ENCODE measurements around the gene IER5L. TPM values are rescaled to one million over a fixed set of nuclear protein-coding genes. Genes with fewer than 3 reads are reported as not detected.

Gene IER5L
- 6.6 TPM for polyA plus RNA-seq (ENCODE audit: insufficient read length)
- long read RNA-seq, donor 1, transcript IER5L-201 (1 exons, 2,711 nt) = major isoform, 95 of 95 reads
- long read RNA-seq, donor 1, partial matches to known transcripts = 0 of 95 reads
- long read RNA-seq, donor 1, other reads (novel, unspliced or antisense) = 0 of 95 reads
- long read RNA-seq, donor 2, transcript IER5L-201 (1 exons, 2,711 nt) = major isoform, 45 of 45 reads
- long read RNA-seq, donor 2, partial matches to known transcripts = 0 of 45 reads
- long read RNA-seq, donor 2, other reads (novel, unspliced or antisense) = 0 of 45 reads
- long read RNA-seq, donor 3, transcript IER5L-201 (1 exons, 2,711 nt) = major isoform, 44 of 44 reads
- long read RNA-seq, donor 3, partial matches to known transcripts = 0 of 44 reads
- long read RNA-seq, donor 3, other reads (novel, unspliced or antisense) = 0 of 44 reads
- long read RNA-seq, donor 4, transcript IER5L-201 (1 exons, 2,711 nt) = major isoform, 9 of 9 reads
- long read RNA-seq, donor 4, partial matches to known transcripts = 0 of 9 reads
- long read RNA-seq, donor 4, other reads (novel, unspliced or antisense) = 0 of 9 reads
- long read RNA-seq, donor 5, transcript IER5L-201 (1 exons, 2,711 nt) = major isoform, 60 of 60 reads
- long read RNA-seq, donor 5, partial matches to known transcripts = 0 of 60 reads
- long read RNA-seq, donor 5, other reads (novel, unspliced or antisense) = 0 of 60 reads
- long read RNA-seq, donor 6, transcript IER5L-201 (1 exons, 2,711 nt) = major isoform, 77 of 77 reads
- long read RNA-seq, donor 6, partial matches to known transcripts = 0 of 77 reads
- long read RNA-seq, donor 6, other reads (novel, unspliced or antisense) = 0 of 77 reads
- long read RNA-seq, donor 7, transcript IER5L-201 (1 exons, 2,711 nt) = major isoform, 82 of 82 reads
- long read RNA-seq, donor 7, partial matches to known transcripts = 0 of 82 reads
- long read RNA-seq, donor 7, other reads (novel, unspliced or antisense) = 0 of 82 reads
- long read RNA-seq, donor 8, transcript IER5L-201 (1 exons, 2,711 nt) = major isoform, 38 of 38 reads
- long read RNA-seq, donor 8, partial matches to known transcripts = 0 of 38 reads
- long read RNA-seq, donor 8, other reads (novel, unspliced or antisense) = 0 of 38 reads

DNA sequence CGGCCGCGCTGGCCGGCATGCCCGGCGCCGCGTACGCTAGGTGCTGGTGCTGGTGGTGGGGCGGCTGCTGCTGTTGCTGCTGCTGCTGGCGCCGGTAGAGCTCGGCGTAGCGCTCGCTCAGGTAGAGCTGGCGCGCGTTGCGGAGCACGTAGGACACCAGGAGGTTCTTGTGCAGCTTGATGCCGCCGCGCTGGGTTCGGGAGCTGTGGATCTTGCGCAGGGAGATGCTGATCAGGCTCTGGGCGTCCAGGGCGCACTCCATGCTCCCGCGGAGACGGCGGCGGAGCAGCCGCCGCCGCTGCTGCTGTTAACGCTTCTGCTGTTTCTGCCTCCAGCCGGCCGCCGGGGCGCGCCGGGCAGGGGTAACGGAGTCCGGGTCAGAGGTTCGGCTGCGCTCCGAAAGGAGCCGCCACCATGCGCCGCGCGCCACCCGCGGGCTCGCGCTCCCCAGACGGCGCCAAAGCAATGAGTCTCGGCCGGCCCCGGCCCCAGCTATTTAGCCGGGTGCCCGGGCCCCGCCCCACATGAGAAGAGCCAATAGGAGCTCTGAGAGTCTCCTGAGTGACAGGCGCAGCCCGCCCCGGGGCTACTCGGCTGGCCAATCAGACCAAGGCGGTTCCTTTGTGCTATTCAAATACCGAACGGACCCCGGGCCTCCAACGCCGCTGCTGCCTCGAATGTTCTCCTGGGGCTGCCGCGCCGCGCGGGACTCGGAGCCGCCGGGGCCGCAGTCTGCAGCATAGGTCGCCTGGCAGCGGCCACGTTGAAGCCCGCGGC, at the start of gene IER5L:
IER5L (minus strand) TSS at position 471 of the 777 bp plus-strand sequence; CDS start at position 262, 209 bp downstream.
- DNase-seq = peak; percentile 96

DNA sequence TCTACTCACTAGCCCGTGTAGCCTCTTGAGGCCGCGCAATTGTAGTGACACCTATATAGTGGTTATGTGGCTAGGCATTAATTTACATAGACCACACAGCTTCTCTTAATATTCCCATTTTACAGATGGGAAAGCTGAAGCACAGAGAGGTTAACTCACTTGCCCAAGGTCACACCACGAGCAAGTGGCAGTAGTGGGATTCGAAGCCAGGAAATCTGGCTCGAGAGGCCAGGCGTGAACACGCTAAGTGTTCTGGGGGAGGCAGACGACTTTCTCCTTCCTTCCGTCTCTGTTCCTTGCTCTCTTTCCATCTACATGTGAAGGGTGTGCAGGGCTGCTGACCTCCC, 49.8 kb upstream of the IER5L start:
- no peak for DNase-seq

DNA sequence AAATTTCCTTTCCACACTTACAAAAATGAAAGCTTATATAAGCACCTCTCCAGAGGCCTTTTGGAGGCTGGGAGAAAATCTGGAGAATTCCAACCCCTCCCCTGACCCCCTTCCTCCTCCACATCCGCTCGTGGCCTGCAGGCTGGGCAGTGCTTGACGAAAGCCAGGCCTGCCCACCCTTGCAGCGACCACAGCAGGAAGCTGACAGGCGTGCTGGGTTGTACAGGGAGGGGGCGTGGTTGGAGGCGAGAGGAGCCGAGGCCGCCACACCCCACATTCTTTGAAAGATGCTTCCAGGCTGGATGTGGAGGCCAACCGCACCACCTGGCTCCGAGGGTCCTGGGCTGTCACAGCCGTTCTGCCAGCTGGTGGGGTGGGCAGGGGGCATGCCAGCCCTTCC, 47.8 kb upstream of the IER5L start:
- DNase-seq = peak; percentile 55

DNA sequence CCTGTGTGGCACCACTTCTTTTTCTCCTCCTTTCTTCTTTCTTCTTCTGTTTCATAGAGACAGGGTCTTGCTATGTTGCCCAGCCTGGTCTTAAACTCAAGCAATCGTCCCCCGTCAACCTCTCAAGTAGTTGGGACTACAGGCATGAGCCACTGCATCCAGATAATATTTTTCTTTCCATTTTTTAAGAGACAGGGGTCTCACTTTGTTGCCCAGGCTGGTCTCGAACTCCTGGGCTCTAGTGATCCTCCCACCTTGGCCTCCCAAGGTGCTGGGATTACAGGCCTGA, 47.4 kb upstream of the IER5L start:
- no peak for DNase-seq

DNA sequence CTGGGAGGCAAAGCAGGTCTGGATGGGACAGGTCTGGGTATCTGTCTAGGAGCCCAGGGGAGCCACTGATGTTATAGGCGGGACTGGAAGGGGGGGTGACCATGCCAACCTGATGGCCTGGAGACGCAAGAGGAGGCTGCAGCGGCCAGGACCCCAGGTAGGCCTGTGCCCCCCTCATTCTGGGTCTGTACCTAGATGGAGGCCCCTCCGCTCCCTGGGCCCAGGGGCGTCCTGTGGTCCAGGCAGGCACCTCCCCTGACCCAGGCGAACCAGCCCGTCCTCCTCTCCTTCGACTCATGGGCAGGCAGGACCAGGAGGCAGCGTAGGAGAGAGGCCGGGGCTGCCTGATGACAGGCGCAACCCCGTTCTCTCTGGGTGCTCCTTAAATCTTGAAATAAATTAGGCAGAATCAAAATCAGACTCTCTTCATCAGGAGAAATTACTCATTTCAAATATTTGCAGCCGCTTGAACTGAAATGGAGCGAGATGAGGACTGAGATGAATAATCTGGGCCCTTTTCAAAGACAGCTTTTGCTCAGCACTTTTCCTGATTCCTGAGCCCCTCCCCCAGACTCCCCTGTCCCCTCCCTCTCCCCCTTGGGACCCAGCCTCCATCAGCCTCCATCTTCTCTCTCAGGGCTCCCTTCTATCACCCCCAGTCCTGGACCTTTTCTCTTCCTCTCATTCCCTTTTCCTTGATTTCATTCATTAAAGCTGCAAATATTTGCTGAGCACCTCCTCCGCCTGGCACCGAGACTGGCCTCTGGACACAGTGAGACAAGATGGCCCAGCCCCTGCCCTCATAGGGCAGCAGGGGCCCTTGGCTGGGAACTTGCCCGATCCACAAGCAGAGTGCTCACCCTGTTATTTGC, 46.8 kb upstream of the IER5L start:
- no peak for DNase-seq

DNA sequence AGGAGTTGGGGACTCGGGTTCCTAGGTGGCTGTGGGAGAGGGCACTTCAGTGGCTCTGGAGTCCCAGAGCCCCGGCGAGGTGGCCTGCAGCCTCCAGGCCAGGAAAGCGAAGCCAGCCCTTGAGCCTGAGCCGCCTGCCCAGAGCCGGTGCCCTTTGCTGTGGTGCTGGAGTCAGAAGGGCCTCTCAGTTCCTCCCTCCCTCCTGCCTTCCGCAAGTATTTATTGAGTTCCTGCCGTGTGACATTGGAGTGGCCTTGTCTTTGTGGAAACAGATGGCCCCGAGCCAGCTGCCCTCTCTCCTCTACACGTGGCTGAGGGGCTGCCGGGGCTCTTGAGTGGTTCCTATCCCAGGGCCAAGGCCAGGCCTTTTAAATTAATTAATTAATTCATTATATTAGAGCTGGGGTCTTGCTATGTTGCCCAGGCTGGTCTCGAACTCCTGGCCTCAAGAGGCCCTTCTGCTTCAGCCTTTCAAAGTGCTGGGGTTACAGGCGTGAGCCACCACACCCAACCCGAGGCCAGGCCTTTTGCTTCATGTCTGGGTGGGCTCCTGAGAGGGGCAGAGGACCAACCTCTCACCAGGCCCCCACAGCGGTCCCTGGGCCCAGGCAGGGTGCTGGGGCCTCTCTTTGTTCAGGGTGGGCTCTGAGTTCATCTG, 45.6 kb upstream of the IER5L start:
- no peak for DNase-seq

DNA sequence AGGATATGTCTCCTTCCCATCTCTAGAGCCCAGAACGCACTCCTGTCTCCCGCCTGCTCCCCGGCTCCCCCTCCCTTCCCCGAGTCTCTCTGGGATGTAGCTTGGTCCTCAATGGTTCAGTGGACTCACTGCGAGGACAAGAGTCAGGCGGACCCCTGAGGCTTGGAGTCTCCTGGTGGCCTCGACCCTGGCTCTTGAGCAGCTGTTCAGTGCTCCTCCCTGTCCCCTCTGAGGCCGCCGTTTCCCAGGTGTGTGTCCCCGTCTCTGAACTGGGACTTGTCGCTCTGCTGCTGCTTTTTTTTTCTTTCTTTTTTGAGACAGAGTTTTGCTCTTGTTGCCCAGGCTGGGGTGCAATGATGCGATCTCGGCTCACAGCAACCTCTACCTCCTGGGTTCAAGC, 44.8 kb upstream of the IER5L start:
- no peak for DNase-seq

DNA sequence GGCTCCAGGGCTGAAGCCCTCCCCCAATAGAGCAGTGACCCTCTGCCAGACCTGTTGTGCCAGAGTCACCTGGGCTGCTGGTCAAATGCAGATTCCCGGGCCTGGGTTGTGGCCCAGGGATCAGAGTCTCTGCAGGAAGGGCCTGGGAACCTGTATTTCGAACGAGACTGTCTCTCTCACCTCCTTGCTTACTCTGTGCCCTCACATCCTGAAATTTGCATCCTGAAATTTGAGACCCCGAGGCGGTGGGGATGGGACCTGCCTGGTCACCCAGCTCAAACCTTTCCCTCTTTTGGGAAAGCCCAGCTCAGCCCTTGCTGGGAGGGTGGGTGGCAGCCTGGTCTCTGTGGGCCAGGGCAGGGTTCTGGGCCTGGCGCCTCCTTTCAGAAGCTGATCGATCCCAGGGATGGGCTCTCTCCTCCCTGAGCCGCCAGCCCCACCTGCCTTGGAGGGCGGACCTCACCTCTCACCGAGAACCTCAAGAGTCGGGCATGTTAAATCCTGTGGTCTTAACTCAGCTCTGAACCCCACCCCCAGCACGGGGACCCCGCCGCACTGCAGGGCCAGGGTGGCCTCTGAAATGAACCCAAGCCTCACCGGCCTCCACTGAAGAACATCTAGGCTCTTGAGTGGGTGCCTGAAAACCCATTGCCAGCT, 44.0 kb upstream of the IER5L start:
- DNase-seq = no peak

DNA sequence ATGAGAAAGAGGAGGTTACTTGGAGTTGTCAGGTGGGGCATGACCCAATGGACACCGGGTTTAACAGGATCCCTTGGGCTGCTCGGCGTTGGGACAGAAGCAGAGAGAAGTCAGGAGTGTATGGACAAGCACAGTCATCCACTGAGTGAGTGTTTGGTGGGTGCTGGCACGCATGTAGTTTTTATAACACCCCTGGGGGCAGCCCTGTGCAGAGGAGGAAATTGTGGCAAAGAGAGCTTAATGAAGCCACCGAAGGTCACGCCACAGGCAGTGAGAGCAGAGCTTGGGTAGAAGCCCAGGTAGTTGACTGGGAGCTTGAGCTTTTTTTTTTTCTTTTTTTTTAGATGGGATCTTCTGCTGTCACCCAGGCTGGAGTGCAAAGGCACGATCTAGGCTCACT, 43.2 kb upstream of the IER5L start:
- DNase-seq = no peak

DNA sequence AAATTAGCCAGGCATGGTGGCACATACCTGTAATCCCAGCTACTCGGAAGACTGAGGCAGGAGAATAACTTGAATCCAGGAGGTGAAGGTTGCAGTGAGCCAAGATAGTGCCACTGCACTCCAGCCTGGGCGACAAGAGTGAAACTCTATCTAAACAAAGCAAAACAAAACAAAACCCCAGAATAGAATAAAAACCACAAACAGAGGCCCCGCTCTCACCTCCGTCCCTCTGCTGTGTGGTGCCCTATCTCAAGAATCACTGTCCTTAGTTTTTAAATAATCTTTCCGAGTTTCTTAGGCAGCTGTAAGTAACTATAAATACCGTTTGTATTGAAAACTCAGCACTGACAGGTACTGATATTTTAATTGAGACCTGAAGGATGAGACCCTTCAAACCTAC, 42.7 kb upstream of the IER5L start:
- DNase-seq = no peak

DNA sequence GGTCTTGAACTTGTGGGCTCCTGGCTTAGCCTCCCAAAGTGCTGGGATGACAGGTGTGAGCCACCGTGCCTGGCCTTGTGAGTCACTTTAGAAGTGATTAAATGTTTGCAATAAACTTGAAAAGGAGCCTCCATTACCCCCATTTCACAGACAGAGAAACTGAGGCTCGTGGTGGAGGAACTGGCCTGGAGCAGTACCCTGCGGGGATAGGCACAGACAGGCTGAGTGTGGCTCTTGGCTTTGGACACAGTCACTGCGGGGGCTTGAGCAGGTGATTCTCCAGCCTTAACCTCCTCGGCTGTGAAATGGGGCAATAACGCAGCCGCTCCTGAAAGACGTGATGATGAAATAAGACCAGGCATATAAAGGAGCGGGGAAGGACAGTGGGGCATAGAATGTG, 40.9 kb upstream of the IER5L start:
- no peak for DNase-seq

DNA sequence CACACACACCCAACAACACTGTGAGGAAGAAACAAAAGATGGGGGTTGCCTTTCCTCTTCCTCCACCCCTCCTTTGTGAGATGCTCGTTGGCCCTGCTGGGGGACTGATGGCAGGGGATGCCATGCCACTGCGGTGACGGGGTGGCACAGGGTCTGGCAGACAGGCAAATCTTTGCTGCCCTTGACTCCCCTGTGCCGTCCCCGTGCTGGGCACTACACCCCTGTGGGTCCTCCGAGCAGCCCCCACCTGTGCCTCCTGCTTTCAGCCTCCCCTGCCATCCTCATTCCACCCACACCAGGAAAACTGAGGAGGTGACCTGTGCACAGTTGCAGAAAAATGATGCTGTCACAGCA, 40.2 kb upstream of the IER5L start:
- DNase-seq = no peak

DNA sequence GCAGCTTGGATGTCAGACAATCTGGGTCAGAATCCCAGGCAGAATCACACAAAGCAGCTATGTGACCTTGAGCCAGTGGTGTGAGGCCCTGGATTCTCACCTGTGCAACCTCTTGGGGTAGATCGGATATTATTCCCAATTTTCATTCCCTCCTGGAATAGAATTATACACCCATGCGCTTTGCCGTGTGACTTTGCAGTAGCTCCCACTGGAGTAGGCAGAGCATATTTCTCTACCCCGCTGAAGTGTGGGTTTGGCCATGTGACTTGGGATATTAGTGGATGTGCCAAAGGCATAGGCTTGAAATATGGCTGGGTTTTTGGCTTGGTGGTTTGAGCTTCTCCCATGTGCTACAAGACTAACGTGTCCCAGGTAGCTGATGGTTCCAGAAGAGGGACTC, 35.5 kb upstream of the IER5L start:
- no peak for DNase-seq

DNA sequence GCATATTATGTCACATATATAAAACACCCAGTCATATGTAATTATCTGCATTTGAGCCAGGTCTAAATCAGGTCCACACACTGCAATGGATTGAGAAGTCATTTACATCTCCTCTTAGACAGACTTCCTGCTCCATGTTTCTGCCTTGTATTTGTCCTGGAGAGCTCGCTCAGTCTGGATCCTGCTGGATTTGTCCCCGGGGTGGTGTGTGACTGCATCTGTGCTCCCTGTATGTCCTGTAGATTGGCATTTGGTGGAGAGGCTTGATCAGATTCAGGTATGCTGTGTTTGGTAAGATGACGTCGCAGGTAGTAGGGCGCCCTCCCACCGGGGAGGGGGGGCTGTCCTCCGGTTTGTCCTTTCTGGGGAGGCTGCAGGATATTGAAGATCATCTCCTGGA, 33.6 kb upstream of the IER5L start:
- DNase-seq = no peak

DNA sequence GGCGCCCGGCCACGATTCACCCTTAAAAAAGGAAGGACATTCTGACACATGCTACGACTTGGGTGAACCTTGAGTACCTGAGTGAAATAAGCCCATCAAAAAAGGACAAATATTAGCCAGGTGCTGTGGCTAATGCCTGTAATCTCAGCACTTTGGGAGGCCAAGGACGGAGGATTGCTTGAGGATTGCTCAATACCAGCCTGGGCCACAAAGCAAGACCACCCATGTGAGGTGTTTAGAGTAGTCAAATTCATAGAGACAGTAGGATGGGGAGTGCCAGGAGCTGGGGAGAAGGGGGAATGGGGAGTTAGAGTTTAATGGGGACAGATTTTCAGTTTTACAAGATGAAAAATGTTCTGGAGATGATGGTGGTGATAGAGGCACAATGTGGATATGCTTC, 32.1 kb upstream of the IER5L start:
- DNase-seq = no peak

DNA sequence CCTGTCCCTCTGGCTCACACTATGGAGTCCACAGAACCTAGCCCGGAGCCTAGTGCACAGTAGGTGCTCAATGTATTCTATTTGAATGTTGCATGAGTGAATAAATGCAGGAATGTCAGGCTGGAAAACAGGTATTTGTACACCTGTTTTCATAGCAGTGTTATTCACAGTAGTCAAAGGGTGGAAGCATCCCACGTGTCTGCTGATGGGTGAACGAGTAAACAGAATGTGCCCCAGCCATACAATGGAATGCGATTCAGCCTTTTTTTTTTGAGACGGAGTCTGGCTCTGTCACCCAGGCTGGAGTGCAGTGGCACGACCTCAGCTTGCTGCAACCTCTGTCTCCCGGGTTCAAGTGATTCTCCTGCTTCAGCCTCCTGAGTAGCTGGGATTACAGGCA, 31.5 kb upstream of the IER5L start:
- DNase-seq = no peak

DNA sequence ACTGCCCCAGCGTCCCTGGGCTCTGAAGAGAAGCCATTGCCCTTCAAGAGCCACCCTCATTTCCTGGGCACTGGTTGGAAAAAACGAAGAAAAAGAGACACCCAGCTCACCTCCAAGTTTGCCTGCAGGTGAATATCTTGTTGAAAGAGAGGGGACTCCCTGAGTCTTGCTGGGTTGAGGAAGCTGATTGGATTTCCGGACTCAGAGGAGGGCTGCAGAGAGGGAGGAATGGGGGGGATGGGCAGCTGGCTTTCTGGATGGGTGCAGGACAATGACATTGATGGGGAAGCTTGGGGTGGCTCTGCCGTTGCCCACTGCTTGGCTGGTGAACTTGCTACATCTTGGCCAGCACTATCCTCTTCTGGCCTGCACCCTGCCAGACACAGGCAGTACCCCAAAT, 31.0 kb upstream of the IER5L start:
- no peak for DNase-seq

DNA sequence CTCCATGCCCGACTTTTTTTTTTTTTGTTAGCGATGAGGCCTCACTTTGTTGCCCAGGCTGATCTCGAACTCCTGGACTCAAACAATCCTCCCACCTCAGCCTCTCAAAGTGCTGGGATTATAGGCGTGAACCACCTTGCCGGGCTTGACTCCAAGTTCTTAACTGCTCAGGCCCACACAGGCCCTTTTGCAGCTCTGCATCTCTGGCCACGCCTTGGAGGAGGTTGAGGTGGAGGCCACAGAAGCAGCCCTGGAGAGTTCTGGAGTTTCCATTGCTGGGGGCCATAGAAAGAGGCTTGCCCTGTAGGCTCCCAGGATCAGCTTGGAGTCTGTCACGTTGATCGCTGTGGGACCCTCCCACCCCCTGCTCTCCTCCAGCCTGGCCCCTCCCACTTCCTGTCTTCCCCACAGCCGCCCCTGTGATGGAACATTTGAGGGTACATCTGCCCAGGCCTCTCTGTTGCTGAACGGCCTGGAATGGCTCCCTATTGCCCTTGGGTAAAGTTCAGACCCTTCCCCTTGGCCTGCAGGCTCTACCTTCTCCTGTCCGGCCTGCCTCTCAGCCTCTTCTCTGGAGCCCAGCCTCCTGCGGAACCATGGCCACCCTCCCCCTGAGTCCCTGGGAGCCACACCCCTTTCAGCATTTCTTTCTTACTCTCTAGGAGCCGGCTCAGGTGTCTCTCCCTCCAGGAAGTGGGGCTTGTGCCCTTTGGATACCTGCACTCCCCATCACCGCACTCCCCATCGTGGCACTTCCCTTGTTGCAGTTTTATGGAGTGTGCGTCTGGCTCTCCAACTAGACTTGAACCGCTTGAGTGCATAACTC, 30.4 kb upstream of the IER5L start:
- DNase-seq = no peak

DNA sequence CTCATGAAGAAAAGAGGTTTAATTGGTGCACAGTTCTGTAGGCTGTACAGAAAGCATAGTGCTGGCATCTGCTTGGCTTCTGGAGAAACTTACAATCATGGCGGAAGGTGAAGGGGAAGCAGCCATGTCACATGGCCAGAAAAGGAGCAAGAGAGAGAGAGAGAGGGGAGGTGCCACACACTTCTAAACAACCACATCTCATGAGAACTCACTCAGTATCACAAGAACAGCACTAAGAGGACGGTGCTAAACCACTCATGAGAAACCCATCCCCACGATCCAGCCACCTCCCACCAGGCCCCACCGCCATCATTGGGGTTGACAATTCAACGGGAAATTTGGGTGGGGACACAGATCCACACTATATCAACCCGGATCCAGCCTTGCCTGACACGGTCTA, 28.8 kb upstream of the IER5L start:
- no peak for DNase-seq

Measured in left kidney (tissue), 8 donors.